IPS-18c (cell line): ENCODE data around the gene CCDC85A.
"Not testable (repeated sequence)": the region's sequence is repeated elsewhere in the genome, so short reads cannot be mapped to it uniquely, and the experiment has no call there.

Experiments used
- H3K4me3 ChIP-seq: 2 replicates; pipeline ENCODE4 v1.7.0; 2013; ENCODE audit warnings: low read depth, mild to moderate bottlenecking, low read length, moderate library complexity; ENCODE audit not compliant: insufficient read depth
- H3K9me3 ChIP-seq: one replicate; pipeline ENCODE4 v1.6.1; 2013; ENCODE audit warnings: mild to moderate bottlenecking, low read length, moderate library complexity; ENCODE audit not compliant: control insufficient read depth, insufficient read depth

The CCDC85A gene

DNA sequence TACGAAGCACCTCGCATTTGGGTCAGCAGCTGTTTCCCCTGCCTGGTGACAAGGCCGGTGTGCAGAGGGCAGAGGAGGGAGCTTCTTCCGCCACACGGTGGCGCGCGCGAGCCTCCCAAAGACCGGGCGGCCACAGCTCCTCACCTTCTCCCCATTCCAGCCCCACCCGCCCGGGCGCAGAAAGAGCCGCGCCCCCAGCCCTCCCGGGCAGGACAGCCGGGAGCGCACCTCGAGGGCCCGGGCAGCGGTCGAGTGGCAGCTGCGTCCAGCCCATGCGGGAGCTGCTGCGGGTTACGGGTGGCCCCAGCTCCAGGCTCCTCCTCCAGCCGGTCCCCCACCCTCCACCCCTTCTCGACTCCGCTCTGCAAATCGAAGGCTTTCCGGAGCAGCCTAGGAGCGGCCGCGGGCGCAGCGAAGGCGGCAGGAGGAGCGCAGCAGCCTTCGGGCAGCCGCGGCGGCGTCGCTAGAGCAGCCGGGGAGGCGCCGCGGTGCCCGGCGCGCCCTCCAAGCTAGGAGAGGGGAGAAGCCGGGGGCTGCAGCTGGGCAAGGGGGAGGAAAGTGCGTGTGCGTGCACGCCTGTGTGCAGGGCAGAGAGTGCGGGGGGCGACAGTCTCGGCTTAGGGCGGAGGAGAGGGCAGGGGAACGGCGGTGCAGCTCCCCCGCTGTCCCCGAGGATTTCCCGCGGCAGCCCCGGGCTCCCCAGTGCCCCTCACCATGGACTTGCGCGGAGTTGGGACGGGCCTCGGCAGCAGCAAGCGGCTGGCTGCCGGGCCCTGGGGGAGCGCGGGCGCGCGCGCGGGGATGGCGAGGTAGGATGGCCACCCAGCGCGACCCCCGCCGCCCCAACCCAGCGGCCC, at the start of gene CCDC85A:
Gene CCDC85A, plus strand, starts transcription at position 348 of the 857 bp plus-strand sequence. CDS start 635 bp downstream, outside the sequence.
- H3K4me3 ChIP-seq: peak within 1 kb of the TSS; percentile 61
- no peaks in the 10 kb centered on the region for H3K9me3 ChIP-seq

DNA sequence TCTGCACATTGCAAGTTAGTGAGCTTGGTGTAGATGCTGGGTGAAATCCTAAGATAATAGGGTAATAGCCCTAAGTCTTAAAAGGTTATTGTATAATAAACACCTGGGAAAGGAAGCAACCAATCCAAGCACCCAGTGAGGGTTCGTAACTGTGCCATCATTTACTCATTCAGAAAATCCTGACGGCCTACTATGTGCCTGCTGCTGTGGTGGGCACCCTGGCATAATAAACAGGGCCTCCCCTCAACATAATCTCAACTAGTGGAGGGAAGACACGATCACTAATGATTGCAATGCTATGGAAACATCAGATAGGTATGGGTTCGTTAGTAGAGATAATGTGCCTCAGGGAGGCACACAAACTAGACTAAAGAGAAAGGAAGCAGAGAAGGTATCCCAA, 48.9 kb upstream of the CCDC85A start:
- H3K4me3 ChIP-seq: no peak overlapping the region
- no peaks in the 10 kb centered on the region for H3K9me3 ChIP-seq

DNA sequence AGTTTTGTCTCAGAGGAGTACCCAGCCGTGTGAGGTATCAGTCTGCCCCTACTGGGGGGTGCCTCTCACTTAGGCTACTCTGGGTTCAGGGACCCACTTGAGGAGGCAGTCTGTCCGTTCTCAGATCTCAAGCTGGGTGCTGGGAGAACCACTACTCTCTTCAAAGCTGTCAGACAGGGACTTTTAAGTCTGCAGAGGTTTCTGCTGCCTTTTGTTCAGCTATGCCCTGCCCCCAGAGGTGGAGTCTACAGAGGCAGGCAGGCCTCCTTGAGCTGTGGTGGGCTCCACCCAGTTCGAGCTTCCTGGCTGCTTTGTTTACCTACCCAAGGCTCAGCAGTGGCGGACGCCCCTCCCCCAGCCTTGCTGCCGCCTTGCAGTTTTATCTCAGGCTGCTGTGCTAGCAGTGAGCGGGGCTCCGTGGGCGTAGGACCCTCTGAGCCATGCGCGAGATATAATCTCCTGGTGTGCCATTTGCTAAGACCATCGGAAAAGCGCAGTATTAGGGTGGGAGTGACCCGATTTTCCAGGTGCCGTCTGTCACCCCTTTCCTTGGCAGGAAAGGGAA, 41.2 kb upstream of the CCDC85A start:
- not testable (repeated sequence) for H3K9me3 ChIP-seq, H3K4me3 ChIP-seq

DNA sequence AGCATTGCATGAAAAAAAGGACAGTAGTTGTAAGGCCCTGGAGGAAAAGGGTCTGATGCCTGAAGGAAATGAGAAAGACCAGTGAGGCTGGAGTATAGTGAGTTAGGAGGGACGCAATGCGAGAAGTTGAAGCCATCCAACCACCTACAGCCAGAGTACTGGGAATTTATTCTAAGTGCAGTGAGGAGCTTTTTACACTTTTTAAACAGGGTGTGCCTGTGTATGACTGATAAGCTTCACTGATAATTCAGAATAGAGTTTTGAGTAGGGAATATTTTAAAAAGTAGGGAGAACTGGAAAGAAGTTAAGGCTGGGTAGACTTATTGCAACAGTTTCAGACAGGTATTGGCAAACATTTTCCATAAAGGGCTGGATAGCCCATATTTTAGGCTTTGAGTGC, 35.9 kb upstream of the CCDC85A start:
- H3K9me3 ChIP-seq: peaks cover 5% of the 10 kb centered on the region
- H3K4me3 ChIP-seq: no peak overlapping the region

DNA sequence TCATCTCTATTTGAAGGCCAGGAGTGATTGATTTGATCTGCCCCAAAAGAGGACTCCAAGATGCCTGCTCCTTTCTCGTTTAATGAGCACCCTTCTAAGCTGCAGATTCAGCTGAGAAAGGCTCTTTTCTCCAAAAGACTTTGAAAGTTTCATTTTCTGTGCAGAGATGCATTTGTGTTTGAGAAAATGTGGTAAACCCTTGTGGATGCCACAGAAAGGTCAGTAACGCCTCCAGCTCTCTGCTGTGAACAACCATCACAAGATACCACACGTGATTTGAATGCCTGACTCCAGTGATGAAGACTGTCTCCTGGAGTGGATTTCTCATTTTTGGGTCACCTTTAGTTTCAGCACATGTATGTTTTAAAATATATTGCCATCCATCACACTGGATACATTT, 35.0 kb upstream of the CCDC85A start:
- H3K4me3 ChIP-seq: no peak overlapping the region
- H3K9me3 ChIP-seq: no peaks in the 10 kb centered on the region

DNA sequence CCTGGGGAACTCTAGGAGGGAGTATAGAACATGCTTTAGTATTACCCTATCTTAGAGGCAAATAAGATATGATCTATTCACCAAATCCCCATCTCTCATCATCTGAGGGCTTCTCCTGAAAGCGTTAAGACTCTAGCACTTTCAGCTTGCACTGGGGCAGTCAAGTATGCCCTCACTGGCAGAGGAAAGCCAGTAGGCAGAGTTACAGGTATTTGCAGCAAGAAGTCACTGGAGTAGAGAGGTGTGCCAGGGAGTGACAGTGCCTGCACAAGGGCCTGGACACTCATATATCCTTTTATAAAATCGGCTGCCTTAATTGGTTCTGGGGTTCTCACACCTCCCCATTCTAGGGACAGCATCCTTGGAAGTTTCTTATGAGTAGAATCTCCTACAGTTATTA, 31.9 kb upstream of the CCDC85A start:
- no peaks in the 10 kb centered on the region for H3K9me3 ChIP-seq

DNA sequence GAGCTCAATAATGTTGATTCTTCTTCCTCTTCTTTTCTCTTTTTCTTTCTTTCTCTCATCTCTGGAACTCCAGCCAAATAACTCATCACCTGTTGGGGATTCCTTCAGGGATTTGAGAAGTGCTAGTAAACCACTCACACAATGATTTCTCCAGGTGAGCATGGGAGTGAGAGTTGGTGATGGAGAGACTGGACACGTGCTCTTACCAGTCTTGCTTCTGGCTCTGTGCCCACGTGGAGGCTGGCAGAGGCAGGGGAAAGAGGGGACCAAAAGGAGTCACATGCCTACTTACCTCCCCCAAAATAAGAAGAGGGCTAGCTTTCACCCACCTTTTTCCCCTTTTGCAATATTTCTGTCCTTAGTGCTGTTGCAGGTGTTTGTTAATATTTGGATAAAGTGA, 28.6 kb upstream of the CCDC85A start:
- Histone ChIP-seq H3K9me3 (no peaks in the 10 kb centered on the region), H3K4me3 (no peak overlapping the region)

More for the DNA sequence above, 31.9 kb upstream of the CCDC85A start:
- no peak overlapping the region for H3K4me3 ChIP-seq

DNA sequence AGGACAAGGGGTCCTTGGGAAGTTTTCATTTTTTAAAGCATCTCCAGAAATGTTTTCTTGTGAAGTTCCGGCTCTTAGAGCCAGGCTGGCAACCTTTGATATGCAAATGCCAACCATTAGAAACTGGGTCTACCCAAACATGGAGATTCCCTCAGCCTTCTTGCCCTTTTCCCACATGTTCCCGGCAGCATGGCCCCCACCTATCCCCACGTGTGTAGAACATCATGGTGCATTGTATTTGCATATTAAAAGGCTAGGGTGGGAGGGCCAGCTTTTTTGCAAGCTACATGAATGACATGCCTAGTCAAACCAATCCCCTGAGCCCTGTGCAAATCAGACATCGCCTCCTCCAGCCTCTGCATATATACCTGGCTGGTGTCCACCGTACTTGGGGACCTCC, 23.9 kb upstream of the CCDC85A start:
- not testable (repeated sequence) for H3K9me3 ChIP-seq, H3K4me3 ChIP-seq

DNA sequence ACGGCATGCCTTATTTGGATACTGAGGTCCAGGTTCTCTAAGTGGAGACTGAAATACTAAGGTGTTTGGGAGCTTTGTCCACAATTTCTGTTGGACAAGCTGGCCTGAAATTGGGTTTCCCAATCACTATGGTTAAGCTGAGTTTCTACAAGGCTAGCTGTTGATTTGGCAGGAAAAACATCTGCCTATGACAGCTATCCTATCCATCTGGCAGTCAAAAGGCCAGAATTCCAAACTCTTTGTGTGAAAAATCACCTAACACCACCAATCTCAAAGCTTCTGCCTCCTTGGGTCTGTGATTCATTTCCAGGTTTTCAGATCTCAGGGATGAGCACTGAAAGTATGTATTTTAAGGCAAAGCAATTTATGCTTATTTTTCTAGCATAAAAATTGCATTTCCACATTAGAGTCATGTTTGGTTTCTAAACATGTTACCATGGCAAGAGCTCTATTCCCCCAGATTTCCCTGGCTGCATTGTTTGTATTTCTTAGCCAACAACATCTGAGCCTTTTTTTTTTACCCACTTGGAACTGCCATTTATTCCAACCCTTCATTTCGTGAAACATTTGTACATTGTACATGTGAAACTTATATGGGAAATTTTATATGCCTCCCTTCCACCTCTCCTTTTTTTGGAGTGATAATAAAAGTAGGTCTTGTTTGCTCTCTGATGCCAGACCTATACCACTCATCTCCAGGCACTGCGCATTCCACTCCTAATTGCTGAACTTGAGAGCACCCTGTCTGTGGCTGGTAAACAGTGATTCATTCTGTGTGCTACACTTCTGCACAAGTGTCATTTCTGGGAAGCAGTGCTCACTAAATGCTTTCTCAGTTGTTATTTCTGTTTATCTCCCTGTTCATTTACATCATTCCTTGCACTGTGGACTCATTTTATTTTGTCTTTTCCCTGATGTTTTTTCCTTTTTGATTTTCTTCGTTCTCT, 15.9 kb upstream of the CCDC85A start:
- Histone ChIP-seq H3K4me3 (no peak overlapping the region), H3K9me3 (no peaks in the 10 kb centered on the region)

DNA sequence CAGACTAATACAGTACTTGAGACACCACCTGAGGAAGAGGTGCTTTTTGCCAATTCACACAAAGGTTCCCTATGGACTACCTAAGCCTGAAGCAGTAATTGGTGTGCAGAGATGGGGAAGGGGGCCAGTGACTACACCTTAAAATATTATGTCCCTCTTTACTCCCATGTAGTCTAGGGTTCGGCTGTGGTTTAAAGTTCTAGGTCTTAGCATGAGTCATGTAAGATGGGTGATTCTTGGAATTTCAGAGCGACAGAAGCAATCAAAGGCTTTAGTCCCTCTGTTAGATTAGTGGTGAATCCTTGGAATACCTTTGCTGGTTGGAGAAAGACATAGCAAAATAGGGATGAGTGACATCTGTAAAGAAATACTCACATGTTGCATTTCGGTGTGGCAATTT, 14.3 kb upstream of the CCDC85A start:
- H3K9me3 ChIP-seq: no peaks in the 10 kb centered on the region

DNA sequence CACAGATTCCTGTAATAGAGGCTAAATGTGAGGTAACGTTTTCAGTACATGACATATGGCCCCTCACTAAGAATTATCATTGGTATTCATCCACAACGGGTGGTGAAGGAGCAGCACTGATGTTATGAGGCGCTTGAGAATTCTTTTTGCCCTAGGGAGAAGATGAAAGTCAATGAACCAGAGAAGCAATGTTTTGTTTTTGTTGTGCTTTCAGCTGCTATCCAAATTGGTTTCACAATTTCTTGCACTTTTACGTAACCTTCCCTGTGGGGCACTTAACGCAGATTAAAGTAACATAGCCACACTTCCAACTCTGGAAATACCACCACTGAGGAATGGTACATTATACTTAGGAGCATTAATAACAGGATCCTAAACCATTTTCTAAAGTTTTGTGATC, 13.3 kb upstream of the CCDC85A start:
- Histone ChIP-seq H3K9me3 (no peaks in the 10 kb centered on the region), H3K4me3 (no peak overlapping the region)

More for the DNA sequence above, 14.3 kb upstream of the CCDC85A start:
- no peak overlapping the region for H3K4me3 ChIP-seq

DNA sequence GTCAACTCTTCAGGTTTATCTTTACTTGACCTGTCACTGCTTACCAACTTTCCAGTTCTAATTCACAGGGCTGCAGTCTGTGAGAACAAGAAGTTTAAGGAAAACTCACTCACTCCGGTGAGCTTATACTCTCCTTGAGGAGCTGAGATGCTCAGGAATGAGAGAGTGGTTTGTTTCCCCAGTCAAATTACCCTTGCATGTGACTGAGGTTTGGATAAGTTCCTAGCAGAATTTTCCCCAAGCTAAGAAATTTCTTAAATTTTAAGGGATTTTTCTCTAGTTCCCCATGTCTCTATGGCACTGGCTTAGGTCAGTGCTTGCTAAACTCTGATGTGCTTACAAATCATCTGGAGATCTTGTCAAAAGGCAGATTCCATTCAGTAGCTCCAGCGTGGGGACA, 12.8 kb upstream of the CCDC85A start:
- H3K4me3 ChIP-seq: no peak overlapping the region
- H3K9me3 ChIP-seq: no peaks in the 10 kb centered on the region

DNA sequence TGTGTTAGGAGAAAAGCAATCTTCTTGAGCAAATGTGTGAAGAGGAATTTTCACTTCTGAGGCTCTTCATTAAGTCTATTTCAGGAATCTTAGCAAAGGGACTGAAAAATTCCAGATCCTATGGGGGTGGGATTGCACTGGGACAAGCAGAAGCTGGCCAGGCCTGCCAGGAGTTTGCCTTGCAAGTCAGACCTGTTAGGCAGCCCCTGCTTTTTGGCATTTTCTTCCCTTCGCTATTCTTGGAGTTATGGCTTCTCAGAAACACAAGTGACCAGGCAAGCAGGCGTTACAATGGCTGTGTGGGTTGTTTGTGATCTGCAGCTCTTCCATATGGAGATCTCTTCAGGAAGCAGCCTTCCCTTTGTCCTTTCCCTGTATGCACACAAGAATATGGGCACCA, 8.0 kb upstream of the CCDC85A start:
- Histone ChIP-seq H3K9me3 (no peaks in the 10 kb centered on the region), H3K4me3 (no peak overlapping the region)

DNA sequence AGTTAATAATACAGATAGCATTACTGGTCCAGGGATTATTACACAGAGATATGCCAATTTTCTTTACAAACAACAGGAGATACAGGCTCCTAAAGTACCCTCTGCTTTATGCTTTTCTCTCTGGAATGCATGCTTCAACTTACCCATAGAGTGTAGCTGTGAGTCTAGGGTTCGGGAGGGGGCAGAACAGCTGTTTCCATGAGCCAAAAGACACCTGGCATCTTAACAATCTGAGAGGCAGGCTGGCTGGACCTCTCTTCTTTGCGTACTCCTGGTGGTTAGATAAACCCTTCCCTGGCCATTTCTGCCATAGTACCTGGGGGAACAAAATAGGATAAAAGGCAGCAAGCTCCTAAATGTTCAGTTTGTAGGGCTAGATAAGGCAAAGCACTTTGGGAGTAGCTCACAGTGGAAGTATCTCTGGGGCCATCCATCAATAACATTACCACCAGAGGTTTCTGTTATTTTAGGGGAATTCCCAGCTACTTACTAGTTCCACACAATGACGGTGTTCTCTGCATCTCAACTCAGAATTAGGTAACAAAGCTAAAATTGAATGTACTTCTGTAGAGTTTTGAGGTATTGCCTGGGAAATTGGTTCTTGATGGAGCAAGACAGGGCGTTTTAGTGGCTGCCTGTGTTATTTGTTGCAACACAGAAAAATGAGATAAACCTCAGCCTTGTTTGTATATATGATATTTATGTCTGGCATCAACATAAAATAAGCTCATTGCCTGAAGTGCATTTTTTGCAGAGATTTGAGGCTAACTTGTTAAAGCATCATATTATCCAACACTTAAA, 6.2 kb upstream of the CCDC85A start:
- no peaks in the 10 kb centered on the region for H3K9me3 ChIP-seq
- H3K4me3 ChIP-seq: no peak overlapping the region

DNA sequence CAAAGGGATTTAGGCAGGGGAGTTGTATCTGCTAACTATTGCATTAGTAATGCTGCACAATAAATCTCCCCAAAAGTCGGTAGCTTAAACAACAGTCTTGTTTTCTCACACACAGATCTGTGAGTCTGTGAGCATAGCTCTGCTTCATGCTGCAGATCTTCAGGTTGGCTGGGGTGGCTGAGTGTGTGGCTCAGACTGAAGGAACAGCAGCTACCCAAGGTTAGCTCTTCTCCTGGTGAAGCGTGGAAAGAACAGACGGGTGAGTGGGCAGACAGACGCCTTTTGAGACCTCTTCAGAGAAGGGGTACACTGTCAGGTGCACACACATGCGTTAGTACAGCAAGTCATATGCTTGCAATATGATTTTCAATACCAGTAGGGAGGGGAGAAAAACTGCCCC, 3.9 kb upstream of the CCDC85A start:
- Histone ChIP-seq H3K9me3 (no peaks in the 10 kb centered on the region), H3K4me3 (no peak overlapping the region)

DNA sequence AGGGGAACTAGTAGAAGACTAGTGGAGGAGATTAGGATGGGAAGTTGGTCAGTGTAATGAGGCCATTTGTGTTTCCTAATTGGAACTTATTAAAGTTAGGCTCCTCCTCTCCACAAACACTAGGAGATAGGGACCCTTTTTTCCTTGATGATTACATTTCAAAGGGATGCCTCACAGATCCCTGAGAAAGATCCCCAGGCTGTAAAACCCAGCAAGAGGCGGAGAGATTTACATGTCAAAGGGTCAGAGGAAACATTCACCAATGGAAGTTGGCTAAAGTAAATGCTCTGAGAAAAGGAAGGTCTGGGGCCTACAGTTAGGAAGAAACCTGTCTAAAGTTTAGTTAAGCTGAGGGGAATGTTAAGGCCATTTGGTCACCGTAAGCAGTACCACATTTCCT, 1.4 kb upstream of the CCDC85A start:
- no peak overlapping the region for H3K4me3 ChIP-seq
- H3K9me3 ChIP-seq: no peaks in the 10 kb centered on the region

DNA sequence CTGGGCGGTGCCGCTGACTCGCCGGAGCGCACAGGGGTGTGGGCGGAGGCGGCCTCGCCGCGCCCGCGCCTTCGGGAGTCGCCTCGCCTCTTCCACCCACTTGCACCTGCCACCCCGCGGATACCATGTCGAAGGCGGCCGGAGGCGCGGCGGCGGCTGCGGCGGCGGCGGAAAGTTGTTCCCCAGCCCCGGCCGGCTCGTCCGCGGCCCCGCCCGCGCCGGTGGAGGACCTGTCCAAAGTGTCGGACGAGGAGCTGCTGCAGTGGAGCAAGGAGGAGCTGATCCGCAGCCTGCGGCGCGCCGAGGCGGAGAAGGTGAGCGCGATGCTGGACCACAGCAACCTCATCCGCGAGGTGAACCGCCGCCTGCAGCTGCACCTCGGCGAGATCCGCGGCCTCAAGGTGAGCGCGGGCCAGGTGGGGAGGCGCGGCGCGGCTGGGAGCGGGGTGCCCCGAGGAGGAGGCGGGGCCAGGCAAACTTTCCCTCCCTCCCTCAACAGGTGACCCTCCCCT, 766 bp downstream of the CCDC85A start:
- Histone ChIP-seq H3K4me3 (peak overlapping the region; percentile 61), H3K9me3 (no peaks in the 10 kb centered on the region)
